Left ventricle myocardium inferior (tissue), 1 donor: ENCODE results near the gene FGF11. TPM values are rescaled to one million over a fixed set of nuclear protein-coding genes. Genes with fewer than 3 reads are reported as not detected.

ENCODE experiments used
- DNase-seq: peaks from one replicate; pipeline ENCODE4 v3.0.0-alpha.2; 2020
- H3K27ac ChIP-seq: fragments of 200-600 bp; replicated peaks from 2 replicates; pipeline ENCODE4 v1.8.0; 2021
- H3K27me3 ChIP-seq: fragments of 200-600 bp; 2 replicates; pipeline ENCODE4 v1.8.0; 2021; ENCODE audit warnings: low read depth
- H3K36me3 ChIP-seq: fragments of 200-600 bp; 2 replicates; pipeline ENCODE4 v1.8.0; 2021
- H3K4me1 ChIP-seq: fragments of 200-600 bp; 2 replicates; pipeline ENCODE4 v1.8.0; 2021
- H3K4me3 ChIP-seq: fragments of 200-600 bp; 2 replicates; pipeline ENCODE4 v1.8.0; 2021; ENCODE audit warnings: mild to moderate bottlenecking, moderate library complexity
- H3K9me3 ChIP-seq: fragments of 200-600 bp; replicated peaks from 2 replicates; pipeline ENCODE4 v1.8.0; 2021
- CTCF ChIP-seq: fragments of 200-600 bp; IDR thresholded peaks from 2 replicates; pipeline ENCODE4 v1.8.0; 2021; ENCODE audit warnings: antibody characterized with exemption, mild to moderate bottlenecking, borderline replicate concordance
- intact Hi-C: fragments of 100-400 bp; cut with micrococcal nuclease; formaldehyde crosslinking; loops from one replicate; pipeline ENCODE4 v1.11.0; 2022
- total RNA-seq: library from RNA; stranded (reverse); fragmentation: NEBNext Ultra II Directional; extraction: Animal tissue kit (Norgen Biotek cat#: 25700); gene quantifications from one replicate; pipeline ENCODE4 v1.2.1, GENCODE V29; 2021
- donor health status: DM: no; HTN: yes; CAD: no; lungs with severe emphysema.

Gene FGF11
- total RNA-seq, 1 donor from 2014 or later, result 6.5 TPM

GRCh38 chr17:7491583-7491982 lies 52.3 kb downstream of the FGF11 start:
- Histone ChIP-seq H3K9me3 (no peaks in the 10 kb centered on the region), H3K36me3 (peaks cover 7% of the 10 kb centered on the region), H3K4me3 (no peak overlapping the region), H3K27ac (no peak overlapping the region), H3K4me1 (peaks cover 87% of the 10 kb centered on the region), H3K27me3 (no peaks in the 10 kb centered on the region)
- intact Hi-C loops, result no loop called here
- DNase-seq, result no peak
- TF ChIP-seq CTCF, result no peak

GRCh38 chr17:7493941-7494340 lies 54.6 kb downstream of the FGF11 start:
- H3K4me1 ChIP-seq, result peaks cover 83% of the 10 kb centered on the region
- no peak overlapping the region for H3K27ac ChIP-seq

More at GRCh38 chr17:7493941-7494340, 54.6 kb downstream of the FGF11 start:
- Histone ChIP-seq H3K27me3 (no peaks in the 10 kb centered on the region), H3K36me3 (peaks cover 31% of the 10 kb centered on the region), H3K4me3 (no peak overlapping the region), H3K9me3 (no peaks in the 10 kb centered on the region)
- no peak for TF ChIP-seq CTCF
- intact Hi-C loops, result no loop called here
- DNase-seq, result no peak

Other genes starting within 250 kb of the FGF11 start
- gene DLG4, start 219.7 kb upstream of the FGF11 start, total RNA-seq, result 14.0 TPM
- 1,845 TPM for gene ACADVL, start 219.6 kb upstream of the FGF11 start, total RNA-seq
- gene DVL2, start 205.0 kb upstream of the FGF11 start, total RNA-seq, result 19.8 TPM
- gene PHF23, start 200.1 kb upstream of the FGF11 start, total RNA-seq, result 22.0 TPM
- gene GABARAP, start 197.1 kb upstream of the FGF11 start, total RNA-seq, result 394 TPM
- gene CTDNEP1, start 187.8 kb upstream of the FGF11 start, total RNA-seq, result 105 TPM
- 62.5 TPM for gene ELP5, start 187.3 kb upstream of the FGF11 start, total RNA-seq
- 1.6 TPM for gene CLDN7, start 177.0 kb upstream of the FGF11 start, total RNA-seq
- 146 TPM for gene SLC2A4, start 157.8 kb upstream of the FGF11 start, total RNA-seq
- gene YBX2, start 144.9 kb upstream of the FGF11 start, total RNA-seq, result 0.77 TPM
- 250 TPM for gene EIF5A, start 131.9 kb upstream of the FGF11 start, total RNA-seq
- 66.1 TPM for gene GPS2, start 124.2 kb upstream of the FGF11 start, total RNA-seq
- 31.9 TPM for gene NEURL4, start 110.2 kb upstream of the FGF11 start, total RNA-seq
- gene ACAP1, start 103.0 kb upstream of the FGF11 start, total RNA-seq, result 13.4 TPM
- gene KCTD11, start 87.3 kb upstream of the FGF11 start, total RNA-seq, result 3.9 TPM
- gene TMEM95, start 84.4 kb upstream of the FGF11 start, total RNA-seq, result not detected
- gene TNK1, start 58.4 kb upstream of the FGF11 start, total RNA-seq, result 1.8 TPM
- 20.1 TPM for gene PLSCR3, start 45.0 kb upstream of the FGF11 start, total RNA-seq
- 67.8 TPM for gene TMEM256, start 35.4 kb upstream of the FGF11 start, total RNA-seq
- gene NLGN2, start 31.7 kb upstream of the FGF11 start, total RNA-seq, result 9.3 TPM
- not detected for gene SPEM1, start 19.2 kb upstream of the FGF11 start, total RNA-seq
- gene SPEM2, start 13.9 kb upstream of the FGF11 start, total RNA-seq, result not detected
- gene SPEM3, start 10.7 kb upstream of the FGF11 start, total RNA-seq, result not detected
- 2.7 TPM for gene TMEM102, start 4.1 kb upstream of the FGF11 start, total RNA-seq
- gene CHRNB1, start 5.5 kb downstream of the FGF11 start, total RNA-seq, result 8.7 TPM
- 63.4 TPM for gene ZBTB4, start 40.1 kb downstream of the FGF11 start, total RNA-seq
- not detected for gene SLC35G6, start 41.9 kb downstream of the FGF11 start, total RNA-seq
- gene POLR2A, start 44.9 kb downstream of the FGF11 start, total RNA-seq, result 38.7 TPM
- gene TNFSF12, start 109.5 kb downstream of the FGF11 start, total RNA-seq, result 29.9 TPM
- gene TNFSF13, start 119.2 kb downstream of the FGF11 start, total RNA-seq, result 6.3 TPM
- 29.5 TPM for gene SENP3, start 122.4 kb downstream of the FGF11 start, total RNA-seq
- 25.5 TPM for gene CD68, start 140.1 kb downstream of the FGF11 start, total RNA-seq
- gene MPDU1, start 144.3 kb downstream of the FGF11 start, total RNA-seq, result 24.9 TPM
- gene SOX15, start 150.6 kb downstream of the FGF11 start, total RNA-seq, result 1.9 TPM
- 111 TPM for gene FXR2, start 175.4 kb downstream of the FGF11 start, total RNA-seq
- gene SAT2, start 188.3 kb downstream of the FGF11 start, total RNA-seq, result 73.5 TPM
- 0.74 TPM for gene SHBG, start 190.6 kb downstream of the FGF11 start, total RNA-seq
- gene ATP1B2, start 211.4 kb downstream of the FGF11 start, total RNA-seq, result 2.8 TPM
- gene TP53, start 248.0 kb downstream of the FGF11 start, total RNA-seq, result 11.7 TPM
- gene WRAP53, start 249.0 kb downstream of the FGF11 start, total RNA-seq, result 4.7 TPM